HEK293T (cell line): ENCODE data around the gene KRT24.

Source experiments
- CTCF ChIA-PET: fragments of 350-600 bp; formaldehyde crosslinking; extraction: SDS; loops from one replicate; lab custom pipeline; 2021; ENCODE audit warnings: antibody characterized with exemption, inconsistent platforms; lab: Yijun Ruan, JAX
- POLR2A ChIA-PET: fragments of 350-600 bp; formaldehyde crosslinking; extraction: SDS; loops from one replicate; lab custom pipeline; 2020; ENCODE audit warnings: antibody characterized with exemption, inconsistent platforms; lab: Yijun Ruan, JAX
- DNase-seq: peaks from one replicate; pipeline ENCODE4 v3.0.0; 2012; ENCODE audit warnings: mixed read lengths; ENCODE audit errors: extremely low spot score
- ARNT ChIP-seq: fragments of 450-650 bp; IDR thresholded peaks from 2 replicates; pipeline ENCODE4 v1.6.1; 2017; ENCODE audit warnings: mild to moderate bottlenecking
- BHLHE40 ChIP-seq: fragments of 450-650 bp; IDR thresholded peaks from 2 replicates; pipeline ENCODE4 v1.6.1; 2016; ENCODE audit warnings: mild to moderate bottlenecking, moderate library complexity, borderline replicate concordance
- CTBP1 ChIP-seq: fragments of 450-650 bp; IDR thresholded peaks from 2 replicates; pipeline ENCODE4 v1.6.1; 2016; ENCODE audit warnings: borderline replicate concordance
- ELF4 ChIP-seq: fragments of 450-650 bp; IDR thresholded peaks from 2 replicates; pipeline ENCODE4 v1.6.1; 2017; ENCODE audit warnings: antibody characterized with exemption
- FOXA1 ChIP-seq: fragments of 450-650 bp; IDR thresholded peaks from 2 replicates; pipeline ENCODE4 v1.6.1; 2016; ENCODE audit warnings: mild to moderate bottlenecking
- FOXK2 ChIP-seq: fragments of 450-650 bp; IDR thresholded peaks from 2 replicates; pipeline ENCODE4 v1.6.1; 2016; ENCODE audit warnings: mild to moderate bottlenecking
- FOXM1 ChIP-seq: fragments of 450-650 bp; IDR thresholded peaks from 2 replicates; pipeline ENCODE4 v1.6.1; 2017; ENCODE audit warnings: mild to moderate bottlenecking, borderline replicate concordance
- HDGF ChIP-seq: fragments of 450-650 bp; IDR thresholded peaks from 2 replicates; pipeline ENCODE4 v1.6.1; 2017; ENCODE audit warnings: antibody characterized with exemption, borderline replicate concordance
- L3MBTL2 ChIP-seq: fragments of 450-650 bp; conservative IDR thresholded peaks from 2 replicates; pipeline ENCODE4 v1.6.1; 2016; ENCODE audit warnings: mild to moderate bottlenecking
- LEF1 ChIP-seq: fragments of 450-650 bp; IDR thresholded peaks from 2 replicates; pipeline ENCODE4 v1.6.1; 2017; ENCODE audit warnings: mild to moderate bottlenecking, borderline replicate concordance
- NFRKB ChIP-seq: fragments of 450-650 bp; IDR thresholded peaks from 2 replicates; pipeline ENCODE4 v1.6.1; 2016; ENCODE audit warnings: mild to moderate bottlenecking, moderate library complexity
- SP1 ChIP-seq: fragments of 450-650 bp; IDR thresholded peaks from 2 replicates; pipeline ENCODE4 v1.6.1; 2017
- SUZ12 ChIP-seq: fragments of 450-650 bp; IDR thresholded peaks from 2 replicates; pipeline ENCODE4 v1.6.1; 2016; ENCODE audit warnings: mild to moderate bottlenecking
- TARDBP ChIP-seq: fragments of 450-650 bp; IDR thresholded peaks from 2 replicates; pipeline ENCODE4 v1.6.1; 2016
- ZNF384 ChIP-seq: fragments of 450-650 bp; IDR thresholded peaks from 2 replicates; pipeline ENCODE4 v1.6.1; 2016
- TF ChIP-seq, protein P1 (sequence below): fragments of 450-650 bp; IDR thresholded peaks from 2 replicates; pipeline ENCODE4 v1.6.1; 2016

The KRT24 gene

DNA sequence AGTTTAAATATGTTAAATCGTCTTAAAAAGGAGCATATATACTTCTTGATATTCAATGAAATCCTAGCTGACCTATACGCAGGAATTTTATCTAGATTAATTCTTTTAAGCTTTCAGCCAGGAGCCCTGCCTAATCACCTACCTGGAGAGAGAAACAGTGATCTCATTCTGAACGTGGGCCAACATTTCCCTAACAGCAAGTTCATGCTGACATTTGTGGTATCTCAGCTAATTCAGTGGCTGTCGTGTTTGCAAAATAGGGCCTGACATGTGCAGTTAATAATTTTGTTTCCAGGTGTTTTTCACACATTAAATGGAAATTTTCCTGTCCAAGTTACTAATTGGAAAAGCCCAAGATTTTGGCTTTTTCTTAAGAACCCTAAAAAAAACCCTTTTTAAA, 17.4 kb downstream of the KRT24 start:
- TF ChIP-seq FOXA1 (no peak), HDGF (no peak), LEF1 (no peak), SUZ12 (no peak), NFRKB (no peak), SP1 (no peak), BHLHE40 (no peak), ELF4 (no peak), CTBP1 (no peak), FOXM1 (no peak), FOXK2 (no peak), ARNT (no peak), TARDBP (no peak), L3MBTL2 (no peak), ZNF384 (no peak)
- TF ChIP-seq, protein P1, sequence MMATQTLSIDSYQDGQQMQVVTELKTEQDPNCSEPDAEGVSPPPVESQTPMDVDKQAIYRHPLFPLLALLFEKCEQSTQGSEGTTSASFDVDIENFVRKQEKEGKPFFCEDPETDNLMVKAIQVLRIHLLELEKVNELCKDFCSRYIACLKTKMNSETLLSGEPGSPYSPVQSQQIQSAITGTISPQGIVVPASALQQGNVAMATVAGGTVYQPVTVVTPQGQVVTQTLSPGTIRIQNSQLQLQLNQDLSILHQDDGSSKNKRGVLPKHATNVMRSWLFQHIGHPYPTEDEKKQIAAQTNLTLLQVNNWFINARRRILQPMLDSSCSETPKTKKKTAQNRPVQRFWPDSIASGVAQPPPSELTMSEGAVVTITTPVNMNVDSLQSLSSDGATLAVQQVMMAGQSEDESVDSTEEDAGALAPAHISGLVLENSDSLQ: no peak
- ChIA-PET POLR2A (no interaction called here), CTCF (no interaction called here)
- DNase-seq: no peak

DNA sequence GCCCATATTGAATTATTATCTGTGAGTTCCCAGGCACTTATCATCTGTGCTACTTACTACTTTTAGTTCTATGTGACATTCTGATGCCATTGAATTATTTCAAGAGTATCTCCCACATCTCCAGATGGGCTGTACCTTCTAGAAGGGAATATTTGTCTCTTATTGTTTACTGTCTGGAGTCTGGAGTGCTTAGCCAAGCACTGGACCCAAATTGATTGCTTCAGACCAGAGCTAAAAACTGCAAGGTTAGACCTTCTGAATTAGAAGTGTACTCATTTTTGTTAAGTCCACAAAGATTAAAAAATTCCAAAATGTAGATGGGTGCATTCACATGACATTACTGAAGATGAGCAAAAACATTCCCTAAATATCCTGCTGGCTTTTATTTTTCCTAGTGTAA, 22.6 kb downstream of the KRT24 start:
- CTCF ChIA-PET: no interaction called here
- POLR2A ChIA-PET: interaction anchor here (1.8 kb wide), 1 partner anchor 35 kb away, joined by 3 read pairs; no protein-coding TSS in a partner anchor
- TF ChIP-seq FOXA1 (no peak), LEF1 (no peak), FOXK2 (no peak), TARDBP (no peak), ARNT (no peak), SP1 (no peak), ELF4 (no peak), FOXM1 (no peak), SUZ12 (no peak), HDGF (no peak), ZNF384 (no peak), BHLHE40 (no peak), L3MBTL2 (no peak), CTBP1 (no peak), NFRKB (no peak)
- TF ChIP-seq, protein P1: no peak
- no peak for DNase-seq

DNA sequence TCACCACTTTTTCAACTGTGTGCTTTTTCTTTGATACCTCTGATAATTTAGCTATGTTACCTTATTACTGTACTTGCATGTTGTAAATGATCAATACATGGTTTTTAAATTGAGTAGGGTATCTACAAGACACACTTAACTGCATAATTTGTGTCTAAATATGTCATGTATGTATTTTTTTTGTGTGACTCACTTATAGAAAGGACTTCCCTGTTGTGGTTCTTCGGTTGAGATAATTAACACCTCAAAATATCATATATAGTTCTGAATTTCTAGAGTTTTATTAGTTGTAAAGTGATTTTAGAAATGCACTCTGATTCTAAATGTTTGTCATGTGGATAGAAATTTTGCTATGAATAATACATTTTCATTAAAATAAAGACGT, 24.0 kb downstream of the KRT24 start:
- DNase-seq: no peak
- CTCF ChIA-PET: no interaction called here
- POLR2A ChIA-PET: no interaction called here
- no peak for TF ChIP-seq SUZ12
- no peak for TF ChIP-seq NFRKB
- TF ChIP-seq HDGF: no peak
- TF ChIP-seq, protein P1: no peak
- TF ChIP-seq CTBP1: no peak
- no peak for TF ChIP-seq TARDBP
- no peak for TF ChIP-seq BHLHE40
- no peak for TF ChIP-seq FOXA1
- TF ChIP-seq L3MBTL2: no peak
- no peak for TF ChIP-seq FOXM1
- no peak for TF ChIP-seq LEF1

DNA sequence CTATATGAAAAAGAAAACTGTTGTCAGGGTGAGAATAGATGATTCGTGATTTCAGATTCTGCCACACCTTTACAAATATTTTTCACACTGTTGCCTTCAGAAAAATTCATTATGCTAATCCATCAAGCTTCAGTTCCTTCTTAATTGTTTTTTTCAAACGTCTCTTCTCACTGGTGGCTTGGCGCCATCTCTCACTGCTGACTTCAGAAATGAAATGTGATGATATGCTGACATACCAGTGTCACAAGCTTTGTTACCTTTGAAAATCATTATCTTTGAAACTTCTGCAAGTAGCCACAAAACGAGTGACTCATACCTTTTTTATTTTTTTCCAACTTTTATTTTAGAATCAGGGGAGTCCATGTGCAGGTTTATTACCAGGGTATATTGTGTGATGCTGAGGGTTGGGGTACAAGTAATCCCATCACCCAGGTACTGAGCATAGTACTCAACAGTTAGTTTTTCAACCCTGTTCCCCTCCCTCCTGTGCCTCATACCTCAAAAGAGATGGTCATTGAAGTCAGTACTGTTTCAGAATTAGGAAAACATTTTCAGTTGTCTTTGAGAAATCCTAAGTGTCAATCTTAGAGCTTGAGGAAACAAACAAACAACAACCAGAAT, 24.5 kb downstream of the KRT24 start:
- no peak for TF ChIP-seq CTBP1
- TF ChIP-seq LEF1: no peak
- TF ChIP-seq ELF4: no peak
- TF ChIP-seq FOXA1: no peak
- no peak for TF ChIP-seq SP1
- no peak for TF ChIP-seq HDGF
- TF ChIP-seq FOXM1: no peak
- no peak for TF ChIP-seq ZNF384
- ChIA-PET CTCF (no interaction called here), POLR2A (no interaction called here)
- no peak for DNase-seq

DNA sequence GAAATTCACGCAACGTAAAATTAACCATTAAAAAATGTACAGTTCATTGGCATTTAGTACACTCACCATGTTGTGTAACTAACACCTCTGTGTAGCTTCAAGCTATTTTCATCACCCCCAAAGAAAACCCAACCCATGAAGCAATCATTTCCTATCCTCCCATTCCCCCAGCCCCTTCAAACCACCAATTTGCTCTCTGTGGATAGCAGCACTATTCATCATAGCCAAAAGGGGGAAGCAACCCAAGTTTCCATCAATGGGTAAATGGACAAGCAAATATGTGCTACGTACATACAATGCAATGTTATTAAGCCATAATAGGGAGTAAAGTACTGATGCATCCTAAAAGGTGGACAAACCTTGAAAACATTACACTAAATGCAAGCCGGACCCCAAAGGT, 27.6 kb downstream of the KRT24 start:
- DNase-seq: no peak
- ChIA-PET POLR2A (no interaction called here), CTCF (interaction anchor here (0.6 kb wide), 1 partner anchor 162 kb away, joined by 3 read pairs; no protein-coding TSS in a partner anchor)
- TF ChIP-seq FOXK2 (no peak), FOXM1 (no peak), L3MBTL2 (no peak), ELF4 (no peak), HDGF (no peak), LEF1 (no peak), SUZ12 (no peak), FOXA1 (no peak)
- TF ChIP-seq, protein P1: no peak
